Measurements from ENCODE around the gene SPINK4. TPM values are rescaled to one million over a fixed set of nuclear protein-coding genes. Genes with fewer than 3 reads are reported as not detected.

The SPINK4 gene
- total RNA-seq, 2 experiments from 2014 or later, result not detected

GRCh38 chr9:33221568-33221884, 18.4 kb upstream of the SPINK4 start:
- Mint-ChIP-seq H3K27me3 (no peaks in the 10 kb centered on the region), H3K9me3 (no peaks in the 10 kb centered on the region), H3K4me1 (ENCODE audit: low read depth) (peaks cover 9% of the 10 kb centered on the region), H3K27ac (no peak overlapping the region), H3K36me3 (ENCODE audit: low read depth) (no peaks in the 10 kb centered on the region), H3K4me3 (no peak overlapping the region)
- intact Hi-C loops (cut with DNase I, micrococcal nuclease), result loop anchor here in 1 of 2 experiments (10.0 kb wide), 1 partner anchor 637 kb away; no protein-coding TSS in a partner anchor
- ChIA-PET CTCF (no interaction called here), POLR2A (no interaction called here)
- H3K4me3 ChIP-seq (ENCODE audit: low read length), result no peak overlapping the region
- no peaks in the 10 kb centered on the region for H3K9me3 ChIP-seq (ENCODE audit: control insufficient read depth in 1 of 2, insufficient read depth in 1 of 2, low read length in 2 of 2)
- no peak for ATAC-seq (ENCODE audit: poor library complexity)
- no peak for DNase-seq
- TF ChIP-seq CTCF (IDR thresholded peaks at IDR 0.05), result no peak
- H3K4me1 ChIP-seq (ENCODE audit: insufficient read depth, low read length), result peaks cover 10% of the 10 kb centered on the region
- no peaks in the 10 kb centered on the region for H3K36me3 ChIP-seq (ENCODE audit: insufficient read depth, low read length)
- no peak overlapping the region for H3K27ac ChIP-seq (ENCODE audit: low read depth in 1 of 2, low read length in 2 of 2)
- H3K27me3 ChIP-seq (ENCODE audit: control insufficient read depth in 1 of 2, insufficient read depth in 2 of 2, low read length in 2 of 2), result no peaks in the 10 kb centered on the region

- intact Hi-C loops (cut with DNase I, micrococcal nuclease), result loop anchor here in 1 of 2 experiments (10.0 kb wide), 1 partner anchor 637 kb away; no protein-coding TSS in a partner anchor
- Mint-ChIP-seq H3K36me3 (ENCODE audit: low read depth) (no peaks in the 10 kb centered on the region), H3K4me3 (no peak overlapping the region), H3K9me3 (no peaks in the 10 kb centered on the region), H3K27me3 (no peaks in the 10 kb centered on the region), H3K27ac (no peak overlapping the region), H3K4me1 (ENCODE audit: low read depth) (peaks cover 9% of the 10 kb centered on the region)
- peaks cover 10% of the 10 kb centered on the region for H3K4me1 ChIP-seq (ENCODE audit: insufficient read depth, low read length)
- H3K36me3 ChIP-seq (ENCODE audit: insufficient read depth, low read length), result no peaks in the 10 kb centered on the region
- H3K27ac ChIP-seq (ENCODE audit: low read depth in 1 of 2, low read length in 2 of 2), result no peak overlapping the region
- ATAC-seq (ENCODE audit: poor library complexity) (no peak), DNase-seq (no peak)
- POLR2A ChIA-PET, result no interaction called here
- CTCF ChIA-PET, result no interaction called here
- H3K9me3 ChIP-seq (ENCODE audit: control insufficient read depth in 1 of 2, insufficient read depth in 1 of 2, low read length in 2 of 2), result no peaks in the 10 kb centered on the region
- no peak for TF ChIP-seq CTCF (IDR thresholded peaks at IDR 0.05)
- no peak overlapping the region for H3K4me3 ChIP-seq (ENCODE audit: low read length)
- H3K27me3 ChIP-seq (ENCODE audit: control insufficient read depth in 1 of 2, insufficient read depth in 2 of 2, low read length in 2 of 2), result no peaks in the 10 kb centered on the region
Measured at GRCh38 chr9:33222031-33222430, 17.9 kb upstream of the SPINK4 start.

- Mint-ChIP-seq H3K27me3 (no peaks in the 10 kb centered on the region), H3K4me3 (no peak overlapping the region), H3K36me3 (ENCODE audit: low read depth) (no peaks in the 10 kb centered on the region), H3K27ac (no peak overlapping the region), H3K4me1 (ENCODE audit: low read depth) (peaks cover 9% of the 10 kb centered on the region), H3K9me3 (no peaks in the 10 kb centered on the region)
- POLR2A ChIA-PET, result interaction anchor here (1.3 kb wide), 1 partner anchor 147 kb away, joined by 4 read pairs; the partner anchor contains the start of gene SMU1
- intact Hi-C loops (cut with DNase I, micrococcal nuclease), result loop anchor here in 1 of 2 experiments (2.0 to 10.0 kb wide), 2 partner anchors 55 to 639 kb away; no protein-coding TSS in a partner anchor
- ATAC-seq (ENCODE audit: poor library complexity) (no peak), DNase-seq (no peak)
- Histone ChIP-seq H3K9me3 (ENCODE audit: control insufficient read depth in 1 of 2, insufficient read depth in 1 of 2, low read length in 2 of 2) (no peaks in the 10 kb centered on the region), H3K4me3 (ENCODE audit: low read length) (no peak overlapping the region), H3K27ac (ENCODE audit: low read depth in 1 of 2, low read length in 2 of 2) (no peak overlapping the region), H3K4me1 (ENCODE audit: insufficient read depth, low read length) (peaks cover 10% of the 10 kb centered on the region), H3K36me3 (ENCODE audit: insufficient read depth, low read length) (no peaks in the 10 kb centered on the region), H3K27me3 (ENCODE audit: control insufficient read depth in 1 of 2, insufficient read depth in 2 of 2, low read length in 2 of 2) (no peaks in the 10 kb centered on the region)
- CTCF ChIA-PET, result no interaction called here
- no peak for TF ChIP-seq CTCF (IDR thresholded peaks at IDR 0.05)
Measured at GRCh38 chr9:33223696-33224095, 16.3 kb upstream of the SPINK4 start.

Data from CD4-positive, alpha-beta T cell (primary cell).